Activated CD4-positive, alpha-beta memory T cell treated with anti-CD3 and anti-CD28 coated beads for 36 hours (primary cell): Measurements from ENCODE around the gene BABAM2. TPM values are rescaled to one million over a fixed set of nuclear protein-coding genes. Genes with fewer than 3 reads are reported as not detected.
"Not testable (repeated sequence)": the region's sequence is repeated elsewhere in the genome, so short reads cannot be mapped to it uniquely, and the experiment has no call there.

Experiments
- CTCF ChIA-PET: fragments of 350-600 bp; sonication (Branson Sonifier 250); formaldehyde crosslinking; loops from one replicate; lab custom pipeline; 2021; ENCODE audit warnings: antibody characterized with exemption, inconsistent platforms; lab: Charles Lee
- POLR2A ChIA-PET: fragments of 350-600 bp; sonication (Branson Sonifier 250); formaldehyde crosslinking; loops from one replicate; lab custom pipeline; 2021; ENCODE audit warnings: antibody characterized with exemption; lab: Charles Lee
- DNase-seq: peaks from one replicate; pipeline ENCODE4 v3.0.0-alpha.2; 2020
- H3K27ac Mint-ChIP-seq: one replicate; pipeline ENCODE4 v1.8.0; 2021; ENCODE audit warnings: mixed read lengths
- H3K27me3 Mint-ChIP-seq: one replicate; pipeline ENCODE4 v1.8.0; 2021; ENCODE audit warnings: mixed read lengths
- H3K36me3 Mint-ChIP-seq: one replicate; pipeline ENCODE4 v1.8.0; 2021; ENCODE audit warnings: mixed read lengths
- H3K4me1 Mint-ChIP-seq: one replicate; pipeline ENCODE4 v1.8.0; 2021; ENCODE audit warnings: low read depth, mixed read lengths
- H3K4me3 Mint-ChIP-seq: one replicate; pipeline ENCODE4 v1.8.0; 2021; ENCODE audit warnings: mild to moderate bottlenecking, mixed read lengths
- H3K9me3 Mint-ChIP-seq: one replicate; pipeline ENCODE4 v1.8.0; 2021; ENCODE audit warnings: mixed read lengths
- intact Hi-C: fragments of 100-400 bp; cut with micrococcal nuclease; formaldehyde crosslinking; loops from one replicate; pipeline ENCODE4 v1.15.1; 2023
- total RNA-seq, 2 experiments: library from RNA; stranded (reverse); gene quantifications; one replicate each; pipeline ENCODE4 v1.2.3, GENCODE V29; 2021

Gene BABAM2
- total RNA-seq, 2 experiments from 2014 or later: 72.3 to 76.6 TPM

- Mint-ChIP-seq H3K9me3 (no peaks in the 10 kb centered on the region), H3K27me3 (no peaks in the 10 kb centered on the region), H3K4me3 (no peak overlapping the region), H3K27ac (no peak overlapping the region), H3K36me3 (no peaks in the 10 kb centered on the region), H3K4me1 (peaks cover 46% of the 10 kb centered on the region)
- DNase-seq: no peak
- POLR2A ChIA-PET: interaction anchor here (1.3 kb wide), 1 partner anchor 11 kb away, joined by 4 read pairs; no protein-coding TSS in a partner anchor
- intact Hi-C loops: loop anchor here (2.0 kb wide), 1 partner anchor 19 kb away; no protein-coding TSS in a partner anchor
- CTCF ChIA-PET: interaction anchor here (0.6 to 0.7 kb wide), 2 partner anchors 29 to 57 kb away, joined by 3 read pairs; no protein-coding TSS in a partner anchor
Observed at GRCh38 chr2:28367667-28368356, 477.3 kb downstream of the BABAM2 start.

GRCh38 chr2:28368357-28368798 is 477.8 kb downstream of the BABAM2 start:
- ChIA-PET CTCF (interaction anchor here (0.7 kb wide), 1 partner anchor 28 kb away, joined by 3 read pairs; no protein-coding TSS in a partner anchor), POLR2A (interaction anchor here (0.6 kb wide), 1 partner anchor 1891 kb away, joined by 3 read pairs; no protein-coding TSS in a partner anchor)
- H3K4me1 Mint-ChIP-seq: peaks cover 42% of the 10 kb centered on the region
- DNase-seq: no peak
- no peak overlapping the region for H3K27ac Mint-ChIP-seq
- no peaks in the 10 kb centered on the region for H3K36me3 Mint-ChIP-seq
- H3K9me3 Mint-ChIP-seq: no peaks in the 10 kb centered on the region
- H3K27me3 Mint-ChIP-seq: no peaks in the 10 kb centered on the region
- intact Hi-C loops: no loop called here
- no peak overlapping the region for H3K4me3 Mint-ChIP-seq

- Mint-ChIP-seq H3K4me1 (peaks cover 36% of the 10 kb centered on the region), H3K4me3 (no peak overlapping the region), H3K27me3 (no peaks in the 10 kb centered on the region), H3K27ac (no peak overlapping the region), H3K36me3 (no peaks in the 10 kb centered on the region), H3K9me3 (no peaks in the 10 kb centered on the region)
- DNase-seq: no peak
- ChIA-PET CTCF (no interaction called here), POLR2A (no interaction called here)
- intact Hi-C loops: no loop called here
Observed at GRCh38 chr2:28369358-28369757, 478.8 kb downstream of the BABAM2 start.

- Mint-ChIP-seq H3K9me3 (no peaks in the 10 kb centered on the region), H3K27me3 (no peaks in the 10 kb centered on the region), H3K36me3 (no peaks in the 10 kb centered on the region), H3K4me1 (peaks cover 27% of the 10 kb centered on the region), H3K4me3 (no peak overlapping the region), H3K27ac (no peak overlapping the region)
- POLR2A ChIA-PET: no interaction called here
- DNase-seq: no peak
- CTCF ChIA-PET: no interaction called here
- intact Hi-C loops: no loop called here
Observed at GRCh38 chr2:28370354-28370753, 479.8 kb downstream of the BABAM2 start.

GRCh38 chr2:28371728-28372127 is 481.2 kb downstream of the BABAM2 start:
- POLR2A ChIA-PET, CTCF ChIA-PET, intact Hi-C loops, H3K36me3 Mint-ChIP-seq, H3K27me3 Mint-ChIP-seq, H3K27ac Mint-ChIP-seq, H3K4me3 Mint-ChIP-seq, H3K9me3 Mint-ChIP-seq, DNase-seq: not testable (repeated sequence)
- H3K4me1 Mint-ChIP-seq: peaks cover 14% of the 10 kb centered on the region

GRCh38 chr2:28373854-28374253 is 483.3 kb downstream of the BABAM2 start:
- H3K36me3 Mint-ChIP-seq: no peaks in the 10 kb centered on the region
- H3K9me3 Mint-ChIP-seq: no peaks in the 10 kb centered on the region
- no peaks in the 10 kb centered on the region for H3K27me3 Mint-ChIP-seq
- ChIA-PET POLR2A (no interaction called here), CTCF (interaction anchor here (0.9 kb wide), 1 partner anchor 13 kb away, joined by 3 read pairs; no protein-coding TSS in a partner anchor)
- peaks cover 11% of the 10 kb centered on the region for H3K4me1 Mint-ChIP-seq
- no peak overlapping the region for H3K4me3 Mint-ChIP-seq
- no peak for DNase-seq
- no peak overlapping the region for H3K27ac Mint-ChIP-seq
- intact Hi-C loops: no loop called here

GRCh38 chr2:28374331-28374730 is 483.8 kb downstream of the BABAM2 start:
- Mint-ChIP-seq H3K27me3 (no peaks in the 10 kb centered on the region), H3K36me3 (no peaks in the 10 kb centered on the region), H3K27ac (no peak overlapping the region), H3K4me1 (peaks cover 16% of the 10 kb centered on the region), H3K9me3 (no peaks in the 10 kb centered on the region), H3K4me3 (no peak overlapping the region)
- DNase-seq: no peak
- intact Hi-C loops: no loop called here
- POLR2A ChIA-PET: no interaction called here
- CTCF ChIA-PET: interaction anchor here (0.9 kb wide), 1 partner anchor 13 kb away, joined by 3 read pairs; no protein-coding TSS in a partner anchor

GRCh38 chr2:28375236-28375635 is 484.7 kb downstream of the BABAM2 start:
- ChIA-PET POLR2A (no interaction called here), CTCF (no interaction called here)
- Mint-ChIP-seq H3K27me3 (no peaks in the 10 kb centered on the region), H3K27ac (no peak overlapping the region), H3K9me3 (no peaks in the 10 kb centered on the region), H3K36me3 (no peaks in the 10 kb centered on the region), H3K4me1 (peaks cover 25% of the 10 kb centered on the region), H3K4me3 (no peak overlapping the region)
- no peak for DNase-seq
- intact Hi-C loops: no loop called here

- no peak for DNase-seq
- Mint-ChIP-seq H3K27ac (no peak overlapping the region), H3K36me3 (no peaks in the 10 kb centered on the region), H3K9me3 (no peaks in the 10 kb centered on the region), H3K4me1 (peaks cover 23% of the 10 kb centered on the region), H3K4me3 (no peak overlapping the region), H3K27me3 (no peaks in the 10 kb centered on the region)
- ChIA-PET POLR2A (no interaction called here), CTCF (interaction anchor here (1.3 kb wide), 1 partner anchor 14 kb away, joined by 4 read pairs; no protein-coding TSS in a partner anchor)
- intact Hi-C loops: no loop called here
Observed at GRCh38 chr2:28375742-28376631, 485.5 kb downstream of the BABAM2 start.

- intact Hi-C loops: no loop called here
- Mint-ChIP-seq H3K9me3 (no peaks in the 10 kb centered on the region), H3K4me1 (peaks cover 23% of the 10 kb centered on the region), H3K36me3 (no peaks in the 10 kb centered on the region), H3K27ac (no peak overlapping the region), H3K4me3 (no peak overlapping the region), H3K27me3 (no peaks in the 10 kb centered on the region)
- DNase-seq: no peak
- ChIA-PET POLR2A (no interaction called here), CTCF (no interaction called here)
Observed at GRCh38 chr2:28377195-28377816, 486.8 kb downstream of the BABAM2 start.

GRCh38 chr2:28377984-28378678 is 487.6 kb downstream of the BABAM2 start:
- no peaks in the 10 kb centered on the region for H3K36me3 Mint-ChIP-seq
- H3K4me3 Mint-ChIP-seq: no peak overlapping the region
- no peak overlapping the region for H3K27ac Mint-ChIP-seq
- H3K4me1 Mint-ChIP-seq: peaks cover 26% of the 10 kb centered on the region
- no peaks in the 10 kb centered on the region for H3K27me3 Mint-ChIP-seq
- ChIA-PET POLR2A (interaction anchor here (1.8 to 2.0 kb wide), 2 partner anchors 12 to 13 kb away, joined by 6 to 11 read pairs; no protein-coding TSS in a partner anchor), CTCF (no interaction called here)
- intact Hi-C loops: no loop called here
- no peak for DNase-seq
- H3K9me3 Mint-ChIP-seq: no peaks in the 10 kb centered on the region
